Measurements from ENCODE around the gene UPF3A. TPM values are rescaled to one million over a fixed set of nuclear protein-coding genes. Genes with fewer than 3 reads are reported as not detected.

UPF3A gene
- total and polyA plus RNA-seq, 11 donors = 13.4 to 42.0 (median 20.8) TPM

- intact Hi-C loops (cut with DNase I) = no loop called here
- DNase-seq (no peak), ATAC-seq (no peak)
- Histone ChIP-seq H3K27me3 (no peaks in the 10 kb centered on the region), H3K36me3 (peaks cover 0 to 74% (median 46%) of the 10 kb centered on the region in 9 donors), H3K4me1 (peaks cover 0 to 14% (median 8%) of the 10 kb centered on the region in 12 donors), H3K4me3 (no peak overlapping the region), H3K27ac (no peak overlapping the region), H3K9me3 (no peaks in the 10 kb centered on the region)
- TF ChIP-seq POLR2A (IDR thresholded peaks at IDR 0.05) (no peak), CTCF (IDR thresholded peaks at IDR 0.05) (no peak)
- 84 to 86% (median 84%) methylated on average over 7 to 8 of the region's 8 CpGs for WGBS, 4 donors
Observed at GRCh38 chr13:114286808-114287207, 5.4 kb downstream of the UPF3A start.

GRCh38 chr13:114288157-114288591, 6.8 kb downstream of the UPF3A start:
- 86 to 94% (median 90%) methylated on average over 8 of the region's 8 CpGs for WGBS, 4 donors

GRCh38 chr13:114296448-114296847, 15.0 kb downstream of the UPF3A start:
- Histone ChIP-seq H3K27ac (no peak overlapping the region), H3K36me3 (peaks cover 0 to 85% (median 69%) of the 10 kb centered on the region in 9 donors), H3K4me3 (no peak overlapping the region), H3K4me1 (no peaks in the 10 kb centered on the region), H3K27me3 (no peaks in the 10 kb centered on the region), H3K9me3 (no peaks in the 10 kb centered on the region)
- 86 to 92% (median 92%) methylated on average over 10 of the region's 10 CpGs for WGBS, 4 donors
- DNase-seq (no peak), ATAC-seq (no peak)
- TF ChIP-seq CTCF (IDR thresholded peaks at IDR 0.05) (no peak), POLR2A (IDR thresholded peaks at IDR 0.05) (no peak)
- intact Hi-C loops (cut with DNase I) = no loop called here

More at GRCh38 chr13:114288157-114288591, 6.8 kb downstream of the UPF3A start:
- Histone ChIP-seq H3K4me3 (no peak overlapping the region), H3K9me3 (no peaks in the 10 kb centered on the region), H3K36me3 (peaks cover 0 to 88% (median 59%) of the 10 kb centered on the region in 9 donors), H3K27ac (no peak overlapping the region), H3K4me1 (peaks cover 0 to 6% (median under 1%) of the 10 kb centered on the region in 12 donors), H3K27me3 (no peaks in the 10 kb centered on the region)
- TF ChIP-seq CTCF (IDR thresholded peaks at IDR 0.05) (no peak), POLR2A (IDR thresholded peaks at IDR 0.05) (no peak)
- ATAC-seq (peak in 1 of 4 donors; percentile 17), DNase-seq (no peak)
- intact Hi-C loops (cut with DNase I) = no loop called here

GRCh38 chr13:114296902-114297301, 15.5 kb downstream of the UPF3A start:
- Histone ChIP-seq H3K36me3 (peaks cover 0 to 85% (median 69%) of the 10 kb centered on the region in 9 donors), H3K27me3 (no peaks in the 10 kb centered on the region), H3K27ac (no peak overlapping the region), H3K4me3 (no peak overlapping the region), H3K4me1 (no peaks in the 10 kb centered on the region), H3K9me3 (no peaks in the 10 kb centered on the region)
- TF ChIP-seq POLR2A (IDR thresholded peaks at IDR 0.05) (no peak), CTCF (IDR thresholded peaks at IDR 0.05) (no peak)
- 88 to 91% (median 90%) methylated on average over 5 of the region's 5 CpGs for WGBS, 4 donors
- ATAC-seq (no peak), DNase-seq (no peak)
- intact Hi-C loops (cut with DNase I) = no loop called here
